ENCODE measurements around the gene LNX1.
"Not testable (repeated sequence)": the region's sequence is repeated elsewhere in the genome, so short reads cannot be mapped to it uniquely, and the experiment has no call there.

Gene LNX1

GRCh38 chr4:53490965-53491622 is 100.2 kb downstream of the LNX1 start:
- peak; percentile 57 for DNase-seq

- DNase-seq = no peak
These were observed 100.9 kb downstream of the LNX1 start for GRCh38 chr4:53490161-53490956.

GRCh38 chr4:53489279-53489889 is 101.9 kb downstream of the LNX1 start:
- peak; percentile 21 for DNase-seq

GRCh38 chr4:53487766-53488165 is 103.5 kb downstream of the LNX1 start:
- no peak for DNase-seq

GRCh38 chr4:53485658-53486040 is 105.6 kb downstream of the LNX1 start:
- DNase-seq = no peak

- peak; percentile 8 for DNase-seq
These were observed 106.2 kb downstream of the LNX1 start for GRCh38 chr4:53484911-53485657.

GRCh38 chr4:53483250-53483649 is 108.0 kb downstream of the LNX1 start:
- DNase-seq = no peak

GRCh38 chr4:53481586-53481985 is 109.7 kb downstream of the LNX1 start:
- DNase-seq = no peak

- no peak for DNase-seq
These were observed 110.4 kb downstream of the LNX1 start for GRCh38 chr4:53480909-53481308.

GRCh38 chr4:53479736-53480525 is 111.4 kb downstream of the LNX1 start:
- DNase-seq = no peak

GRCh38 chr4:53478671-53479456 is 112.4 kb downstream of the LNX1 start:
- no peak for DNase-seq

- no peak for DNase-seq
These were observed 113.7 kb downstream of the LNX1 start for GRCh38 chr4:53477636-53478035.

- no peak for DNase-seq
These were observed 114.2 kb downstream of the LNX1 start for GRCh38 chr4:53477038-53477565.

GRCh38 chr4:53476232-53477037 is 114.9 kb downstream of the LNX1 start:
- peak; percentile 11 for DNase-seq

- not testable (repeated sequence) for DNase-seq
These were observed 124.7 kb downstream of the LNX1 start for GRCh38 chr4:53466576-53466975.

- no peak for DNase-seq
These were observed 125.4 kb downstream of the LNX1 start for GRCh38 chr4:53465891-53466290.

GRCh38 chr4:53465281-53465680 is 126.0 kb downstream of the LNX1 start:
- DNase-seq = no peak

- no peak for DNase-seq
These were observed 127.9 kb downstream of the LNX1 start for GRCh38 chr4:53463340-53463739.

- no peak for DNase-seq
These were observed 130.0 kb downstream of the LNX1 start for GRCh38 chr4:53461244-53461643.

- no peak for DNase-seq
These were observed 131.7 kb downstream of the LNX1 start for GRCh38 chr4:53459548-53459947.

Measured in MV-4-11 (cell line).